Body of pancreas (tissue), 4 donors: ENCODE measurements around the gene TMEM218.

Experiments
- POLR2A ChIP-seq, 3 donors: fragments of 450-650 bp; IDR thresholded peaks; one replicate each; pipeline ENCODE4 v1.6.1; 2016; ENCODE audit warnings: antibody characterized with exemption in 3 of 3, mild to moderate bottlenecking in 2 of 3
- TF ChIP-seq, protein P1 (sequence below), 7 experiments: fragments of 450-650 bp in 4 of 7; fragments of 200-600 bp in 3 of 7; sonication (generic) in 3 of 7; IDR thresholded peaks; one replicate each; pipeline ENCODE4 v1.5.1; 2016 to 2019; ENCODE audit warnings: antibody characterized with exemption in 7 of 7

DNA sequence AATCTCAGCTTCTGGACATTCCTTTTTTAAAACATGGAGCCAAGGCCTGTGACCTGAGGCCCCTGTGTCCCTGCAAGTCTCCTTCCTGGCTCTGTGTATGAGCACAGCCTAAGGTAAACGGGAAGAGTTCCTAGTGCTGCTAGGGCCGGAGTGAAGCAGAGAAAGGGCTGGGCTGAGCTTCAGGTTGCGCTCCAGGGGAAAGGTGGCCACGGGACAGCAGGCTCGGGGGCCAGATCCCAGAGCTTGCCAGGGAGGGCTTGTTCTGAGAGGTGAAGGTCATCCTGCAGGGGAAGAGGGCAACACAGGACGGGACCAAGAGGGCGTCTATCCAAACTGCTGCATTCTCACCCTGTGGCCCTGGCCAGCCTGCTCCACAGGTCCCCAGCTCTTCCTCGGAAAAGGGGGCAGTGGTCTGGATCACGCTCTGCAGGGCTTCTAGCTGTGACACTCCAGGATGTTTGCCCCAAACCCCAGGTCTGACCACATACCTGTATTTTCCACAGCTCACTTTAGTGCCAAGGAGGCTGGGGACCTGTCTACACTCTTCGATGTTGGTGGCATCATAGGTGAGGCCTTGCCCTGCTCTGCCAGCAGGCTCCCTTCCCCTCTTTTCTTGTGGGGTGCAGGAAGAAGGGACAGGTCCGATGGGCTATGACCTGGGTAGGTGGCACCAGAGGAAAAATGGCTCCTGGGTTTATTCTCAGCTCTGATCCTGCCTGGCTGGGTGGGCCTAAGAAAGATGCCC is 27.9 kb downstream of the TMEM218 start:
- TF ChIP-seq, protein P1, sequence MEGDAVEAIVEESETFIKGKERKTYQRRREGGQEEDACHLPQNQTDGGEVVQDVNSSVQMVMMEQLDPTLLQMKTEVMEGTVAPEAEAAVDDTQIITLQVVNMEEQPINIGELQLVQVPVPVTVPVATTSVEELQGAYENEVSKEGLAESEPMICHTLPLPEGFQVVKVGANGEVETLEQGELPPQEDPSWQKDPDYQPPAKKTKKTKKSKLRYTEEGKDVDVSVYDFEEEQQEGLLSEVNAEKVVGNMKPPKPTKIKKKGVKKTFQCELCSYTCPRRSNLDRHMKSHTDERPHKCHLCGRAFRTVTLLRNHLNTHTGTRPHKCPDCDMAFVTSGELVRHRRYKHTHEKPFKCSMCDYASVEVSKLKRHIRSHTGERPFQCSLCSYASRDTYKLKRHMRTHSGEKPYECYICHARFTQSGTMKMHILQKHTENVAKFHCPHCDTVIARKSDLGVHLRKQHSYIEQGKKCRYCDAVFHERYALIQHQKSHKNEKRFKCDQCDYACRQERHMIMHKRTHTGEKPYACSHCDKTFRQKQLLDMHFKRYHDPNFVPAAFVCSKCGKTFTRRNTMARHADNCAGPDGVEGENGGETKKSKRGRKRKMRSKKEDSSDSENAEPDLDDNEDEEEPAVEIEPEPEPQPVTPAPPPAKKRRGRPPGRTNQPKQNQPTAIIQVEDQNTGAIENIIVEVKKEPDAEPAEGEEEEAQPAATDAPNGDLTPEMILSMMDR (IDR thresholded peaks at IDR 0.05): no peak
- TF ChIP-seq POLR2A (IDR thresholded peaks at IDR 0.05): no peak
